Measurements from ENCODE around the gene TNFRSF14. TPM values are rescaled to one million over a fixed set of nuclear protein-coding genes. Genes with fewer than 3 reads are reported as not detected.

The TNFRSF14 gene
- total RNA-seq, 2 donors from 2014 or later: 25.9 to 58.3 TPM

- no peak for ATAC-seq
- 83 to 85% methylated on average over 4 to 5 of the region's 5 CpGs for WGBS, 2 donors
These were observed 35.0 kb downstream of the TNFRSF14 start for GRCh38 chr1:2591233-2591580.

DNA sequence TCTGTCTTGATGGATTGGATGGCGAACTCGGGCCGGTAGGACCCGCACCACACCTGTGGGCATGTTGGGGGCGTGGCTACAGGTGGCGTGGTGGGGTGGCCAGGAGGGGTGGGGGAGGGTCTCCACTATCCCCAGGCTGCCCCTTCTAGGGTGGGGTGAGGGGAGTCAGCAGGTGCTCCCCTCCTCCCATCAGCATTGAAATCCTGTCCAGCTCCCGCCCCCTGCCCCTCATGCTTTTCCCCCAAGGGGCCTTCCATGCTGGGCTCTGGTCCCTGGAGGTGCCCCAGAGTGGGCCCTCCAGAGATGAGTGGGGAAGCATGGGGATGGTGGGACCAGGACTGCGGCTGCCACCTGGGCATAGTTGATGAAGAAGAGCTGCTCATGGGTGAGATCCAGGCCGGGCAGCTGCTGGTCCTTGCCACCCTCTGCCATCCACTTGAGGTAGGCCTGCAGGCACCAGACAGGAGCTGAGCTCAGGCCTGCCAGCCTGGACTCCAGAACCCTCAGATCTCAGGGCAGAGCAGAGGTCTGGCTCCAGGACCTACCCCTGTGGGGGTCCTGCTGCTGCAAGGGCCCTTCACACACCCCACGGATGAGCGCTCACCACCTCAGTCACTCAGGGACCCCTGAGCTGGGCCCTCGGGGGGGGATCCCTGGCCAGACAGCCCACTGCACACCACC lies 35.5 kb downstream of the TNFRSF14 start:
- Histone ChIP-seq H3K4me3 (no peak overlapping the region), H3K27me3 (no peaks in the 10 kb centered on the region), H3K27ac (no peak overlapping the region), H3K9me3 (no peaks in the 10 kb centered on the region), H3K36me3 (replicated peaks in 1 of 2; ENCODE audit: insufficient read depth in 1 of 2, low read depth in 2 of 2) (no peaks in the 10 kb centered on the region), H3K4me1 (peaks cover 29% of the 10 kb centered on the region)
- DNase-seq: peak in 1 of 4 donors; percentile 5
- WGBS, 2 donors: 85 to 96% methylated on average over 4 to 11 of the region's 12 CpGs
- TF ChIP-seq, protein P1, sequence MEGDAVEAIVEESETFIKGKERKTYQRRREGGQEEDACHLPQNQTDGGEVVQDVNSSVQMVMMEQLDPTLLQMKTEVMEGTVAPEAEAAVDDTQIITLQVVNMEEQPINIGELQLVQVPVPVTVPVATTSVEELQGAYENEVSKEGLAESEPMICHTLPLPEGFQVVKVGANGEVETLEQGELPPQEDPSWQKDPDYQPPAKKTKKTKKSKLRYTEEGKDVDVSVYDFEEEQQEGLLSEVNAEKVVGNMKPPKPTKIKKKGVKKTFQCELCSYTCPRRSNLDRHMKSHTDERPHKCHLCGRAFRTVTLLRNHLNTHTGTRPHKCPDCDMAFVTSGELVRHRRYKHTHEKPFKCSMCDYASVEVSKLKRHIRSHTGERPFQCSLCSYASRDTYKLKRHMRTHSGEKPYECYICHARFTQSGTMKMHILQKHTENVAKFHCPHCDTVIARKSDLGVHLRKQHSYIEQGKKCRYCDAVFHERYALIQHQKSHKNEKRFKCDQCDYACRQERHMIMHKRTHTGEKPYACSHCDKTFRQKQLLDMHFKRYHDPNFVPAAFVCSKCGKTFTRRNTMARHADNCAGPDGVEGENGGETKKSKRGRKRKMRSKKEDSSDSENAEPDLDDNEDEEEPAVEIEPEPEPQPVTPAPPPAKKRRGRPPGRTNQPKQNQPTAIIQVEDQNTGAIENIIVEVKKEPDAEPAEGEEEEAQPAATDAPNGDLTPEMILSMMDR (IDR thresholded peaks at IDR 0.05): no peak
- no peak for TF ChIP-seq POLR2A (IDR thresholded peaks at IDR 0.05)
- no peak for ATAC-seq
- intact Hi-C loops (cut with DNase I): no loop called here

More at GRCh38 chr1:2591233-2591580, 35.0 kb downstream of the TNFRSF14 start:
- peaks cover 29% of the 10 kb centered on the region for H3K4me1 ChIP-seq
- no peaks in the 10 kb centered on the region for H3K27me3 ChIP-seq
- H3K9me3 ChIP-seq: no peaks in the 10 kb centered on the region
- H3K27ac ChIP-seq: no peak overlapping the region
- no peak for DNase-seq
- H3K4me3 ChIP-seq: no peak overlapping the region
- intact Hi-C loops (cut with DNase I): no loop called here
- no peaks in the 10 kb centered on the region for H3K36me3 ChIP-seq (replicated peaks in 1 of 2; ENCODE audit: insufficient read depth in 1 of 2, low read depth in 2 of 2)
- TF ChIP-seq, protein P1 (IDR thresholded peaks at IDR 0.05): no peak

- ATAC-seq: peak; percentile 51
These were observed 36.5 kb downstream of the TNFRSF14 start for GRCh38 chr1:2592672-2593071.

DNA sequence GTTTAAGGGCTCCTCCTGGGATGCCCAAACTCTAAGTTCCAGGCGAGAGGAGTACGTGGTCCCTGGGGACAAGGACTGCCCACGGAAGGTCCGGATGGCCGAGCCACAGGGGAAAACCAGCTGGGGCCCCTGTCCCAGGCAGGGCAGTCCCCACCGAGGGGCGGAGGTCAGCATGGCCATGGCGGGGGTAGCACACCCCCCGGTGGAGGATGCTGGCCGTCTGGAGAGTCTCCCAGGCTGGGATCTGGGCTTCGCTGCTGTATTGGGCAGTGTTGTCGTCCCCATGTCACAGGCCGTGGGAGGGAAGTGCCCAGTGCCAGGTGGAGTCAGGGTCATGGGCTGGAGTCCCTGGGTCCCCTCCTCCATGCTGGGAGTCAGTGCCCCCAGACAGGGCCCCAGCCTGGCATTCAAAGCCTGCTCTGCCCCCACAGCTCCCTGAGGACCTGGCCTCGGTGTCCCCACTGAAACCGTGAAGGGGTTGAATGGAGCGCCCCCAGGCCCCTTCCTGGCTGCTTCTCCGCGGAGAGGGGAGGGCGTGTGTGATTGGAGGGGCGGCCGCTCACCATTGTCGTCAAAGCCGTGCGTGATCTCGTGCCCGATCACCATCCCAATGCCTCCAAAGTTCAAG lies 37.2 kb downstream of the TNFRSF14 start:
- TF ChIP-seq, protein P1 (IDR thresholded peaks at IDR 0.05): no peak
- no peak for TF ChIP-seq POLR2A (IDR thresholded peaks at IDR 0.05)
- intact Hi-C loops (cut with DNase I): no loop called here
- Histone ChIP-seq H3K36me3 (replicated peaks in 1 of 2; ENCODE audit: insufficient read depth in 1 of 2, low read depth in 2 of 2) (no peaks in the 10 kb centered on the region), H3K4me3 (no peak overlapping the region), H3K4me1 (peaks cover 18% of the 10 kb centered on the region), H3K27me3 (no peaks in the 10 kb centered on the region), H3K9me3 (no peaks in the 10 kb centered on the region), H3K27ac (peak overlapping the region in 2 of 4 donors; percentile 38 to 70)
- ATAC-seq: no peak
- WGBS, 2 donors: 41 to 51% methylated on average over 11 to 19 of the region's 26 CpGs
- peak in 2 of 4 donors; percentile 16 for DNase-seq

More at GRCh38 chr1:2592672-2593071, 36.5 kb downstream of the TNFRSF14 start:
- no peak overlapping the region for H3K4me3 ChIP-seq
- no peaks in the 10 kb centered on the region for H3K9me3 ChIP-seq
- peaks cover 22% of the 10 kb centered on the region for H3K4me1 ChIP-seq
- H3K27ac ChIP-seq: peak overlapping the region in 3 of 4 donors; percentile 32 to 70 (median 38)
- DNase-seq: peak; percentile 37 to 60 (median 46)
- 43 to 47% methylated on average over 3 to 15 of the region's 15 CpGs for WGBS, 2 donors
- H3K27me3 ChIP-seq: no peaks in the 10 kb centered on the region
- TF ChIP-seq, protein P1 (IDR thresholded peaks at IDR 0.05): no peak
- TF ChIP-seq POLR2A (IDR thresholded peaks at IDR 0.05): peak in 2 of 3 donors; percentile 26 to 33
- no peaks in the 10 kb centered on the region for H3K36me3 ChIP-seq (replicated peaks in 1 of 2; ENCODE audit: insufficient read depth in 1 of 2, low read depth in 2 of 2)
- intact Hi-C loops (cut with DNase I): no loop called here

All from body of pancreas (tissue), 4 donors.